ENCODE results near the gene ZNF765. TPM values are rescaled to one million over a fixed set of nuclear protein-coding genes. Genes with fewer than 3 reads are reported as not detected.
A peak's percentile ranks its signal among the peaks of the same experiment; 100 is the strongest.
"Not testable (repeated sequence)": the region's sequence is repeated elsewhere in the genome, so short reads cannot be mapped to it uniquely, and the experiment has no call there.

The ZNF765 gene
- total RNA-seq, 1 donor = 14.2 TPM

DNA sequence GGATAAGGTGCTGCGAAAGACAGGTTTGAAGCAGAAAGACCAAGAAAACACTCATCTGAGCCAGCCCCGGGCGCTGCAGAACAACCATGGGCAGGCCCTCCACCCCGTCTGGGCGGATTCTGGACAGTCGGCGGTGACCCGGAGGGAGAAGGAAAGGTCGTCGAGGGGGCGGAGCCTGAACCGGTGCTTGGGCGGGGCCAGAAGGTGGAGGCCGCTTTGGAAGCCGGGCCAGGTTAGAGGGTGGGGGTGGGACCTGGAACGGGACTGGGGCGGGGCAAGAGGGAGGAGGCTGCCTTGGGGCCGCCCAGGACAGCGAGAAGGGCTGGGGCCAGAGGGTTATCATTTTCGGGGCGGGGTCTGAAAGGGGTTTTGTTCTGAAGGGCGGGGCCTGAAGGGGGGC lies 5.0 kb upstream of the ZNF765 start:
- DNase-seq (ENCODE audit: low read depth) = no peak
- TF ChIP-seq CTCF (IDR thresholded peaks at IDR 0.05; ENCODE audit: insufficient read depth, low read depth, low read length) = no peak
- H3K4me3 ChIP-seq (ENCODE audit: low read depth, low read length) = no peak overlapping the region

GRCh38 chr19:53394522-53394973 lies 401 bp upstream of the ZNF765 start:
- DNase-seq (ENCODE audit: low read depth) = peak; percentile 61
- no peak for TF ChIP-seq CTCF (IDR thresholded peaks at IDR 0.05; ENCODE audit: insufficient read depth, low read depth, low read length)
- H3K4me3 ChIP-seq (ENCODE audit: low read depth, low read length) = peak overlapping the region; percentile 93

DNA sequence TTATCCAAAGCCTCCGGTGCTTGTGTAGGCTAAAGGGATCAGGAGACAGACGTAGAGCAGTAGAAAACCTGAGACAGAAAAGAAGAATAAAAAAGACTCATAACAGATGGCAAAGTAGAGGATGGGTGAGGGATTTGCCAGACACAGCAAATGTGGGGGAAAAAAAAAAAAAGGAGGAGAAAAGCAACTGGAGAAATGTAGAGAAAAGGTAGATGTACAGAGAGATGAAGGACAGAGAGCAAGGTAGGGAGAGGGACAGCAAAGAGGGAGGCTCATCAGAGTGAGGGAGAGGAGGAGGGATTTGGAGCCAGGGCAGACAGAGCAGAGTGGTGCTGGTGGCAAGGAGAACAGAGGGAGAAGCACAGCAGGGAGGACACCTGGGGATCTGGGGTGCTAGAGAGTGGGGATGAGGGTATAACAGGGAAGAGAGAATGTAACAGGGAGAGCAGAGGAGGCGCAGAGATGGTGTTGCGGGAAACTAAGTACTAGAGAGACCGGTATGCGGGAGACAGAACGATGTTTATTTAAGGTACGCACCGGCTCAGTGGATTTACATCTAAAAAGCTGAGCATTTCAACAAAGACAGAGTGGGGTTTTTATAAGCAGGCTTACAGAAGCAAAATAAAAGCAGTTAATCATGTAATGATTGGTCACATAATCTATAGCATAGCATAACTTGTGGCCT lies 1.0 kb downstream of the ZNF765 start:
- not testable (repeated sequence) for DNase-seq (ENCODE audit: low read depth)
- peak overlapping the region; percentile 93 for H3K4me3 ChIP-seq (ENCODE audit: low read depth, low read length)

GRCh38 chr19:53396525-53396868 lies 1.5 kb downstream of the ZNF765 start:
- H3K4me3 ChIP-seq (ENCODE audit: low read depth, low read length) = peak overlapping the region; percentile 93
- DNase-seq (ENCODE audit: low read depth) = no peak
- no peak for TF ChIP-seq CTCF (IDR thresholded peaks at IDR 0.05; ENCODE audit: insufficient read depth, low read depth, low read length)

GRCh38 chr19:53397918-53398317 lies 3.0 kb downstream of the ZNF765 start:
- not testable (repeated sequence) for DNase-seq (ENCODE audit: low read depth)

DNA sequence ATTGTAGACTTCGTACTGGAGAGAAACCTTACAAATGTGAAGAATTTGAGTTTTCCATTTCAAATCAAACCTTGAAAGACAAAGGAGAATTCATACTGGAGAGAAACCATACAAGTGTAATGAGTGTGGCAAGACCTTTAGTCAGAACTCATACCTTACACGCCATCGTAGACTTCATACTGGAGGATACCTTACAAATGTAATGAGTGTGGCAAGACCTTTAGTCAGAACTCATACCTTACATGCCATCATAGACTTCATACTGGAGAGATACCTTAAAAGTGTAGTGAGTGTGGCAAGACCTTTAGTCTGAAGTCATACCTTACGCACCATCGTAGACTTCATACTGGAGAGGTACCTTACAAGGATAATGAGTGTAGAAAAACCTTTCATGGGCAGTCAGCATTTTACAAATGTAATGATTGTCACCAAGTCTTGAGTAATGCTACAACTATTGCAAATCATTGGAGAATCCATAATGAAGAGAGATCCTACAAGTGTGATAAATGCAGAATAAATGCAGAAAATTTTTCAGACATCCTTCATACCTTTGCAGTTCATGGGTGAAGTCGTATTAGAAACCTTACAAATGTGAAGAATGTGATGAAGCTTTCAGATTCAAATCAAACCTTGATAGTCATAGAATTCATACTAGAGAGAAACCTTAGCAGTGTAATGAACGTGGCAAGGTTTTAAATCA lies 14.7 kb downstream of the ZNF765 start:
- DNase-seq (ENCODE audit: low read depth) = no peak
- H3K4me3 ChIP-seq (ENCODE audit: low read depth, low read length) = no peak overlapping the region
- no peak for TF ChIP-seq CTCF (IDR thresholded peaks at IDR 0.05; ENCODE audit: insufficient read depth, low read depth, low read length)

More at GRCh38 chr19:53397918-53398317, 3.0 kb downstream of the ZNF765 start:
- not testable (repeated sequence) for H3K4me3 ChIP-seq (ENCODE audit: low read depth, low read length)

GRCh38 chr19:53420520-53421315 lies 25.8 kb downstream of the ZNF765 start:
- not testable (repeated sequence) for H3K4me3 ChIP-seq (ENCODE audit: low read depth, low read length)
- peak; percentile 6 for DNase-seq (ENCODE audit: low read depth)

DNA sequence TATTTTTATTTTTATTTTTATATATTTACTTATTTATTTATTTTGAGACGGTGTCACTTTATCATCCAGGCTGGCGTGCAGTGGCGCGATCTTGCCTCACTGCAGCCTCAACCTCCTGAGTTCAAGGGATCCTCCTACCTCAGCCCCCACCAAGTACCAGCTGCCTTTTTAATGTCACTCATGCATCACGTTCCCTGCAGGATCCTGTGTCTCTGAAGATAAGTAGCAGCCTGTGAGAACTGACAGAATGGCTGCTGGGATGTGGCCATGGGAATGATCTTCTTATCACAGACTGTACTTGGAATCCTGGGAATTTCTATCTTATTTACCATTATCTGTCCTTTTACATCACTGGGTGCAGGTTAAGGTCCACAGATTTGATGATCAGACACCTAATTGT lies 27.6 kb downstream of the ZNF765 start:
- TF ChIP-seq CTCF (IDR thresholded peaks at IDR 0.05; ENCODE audit: insufficient read depth, low read depth, low read length) = no peak
- H3K4me3 ChIP-seq (ENCODE audit: low read depth, low read length) = no peak overlapping the region
- DNase-seq (ENCODE audit: low read depth) = no peak

DNA sequence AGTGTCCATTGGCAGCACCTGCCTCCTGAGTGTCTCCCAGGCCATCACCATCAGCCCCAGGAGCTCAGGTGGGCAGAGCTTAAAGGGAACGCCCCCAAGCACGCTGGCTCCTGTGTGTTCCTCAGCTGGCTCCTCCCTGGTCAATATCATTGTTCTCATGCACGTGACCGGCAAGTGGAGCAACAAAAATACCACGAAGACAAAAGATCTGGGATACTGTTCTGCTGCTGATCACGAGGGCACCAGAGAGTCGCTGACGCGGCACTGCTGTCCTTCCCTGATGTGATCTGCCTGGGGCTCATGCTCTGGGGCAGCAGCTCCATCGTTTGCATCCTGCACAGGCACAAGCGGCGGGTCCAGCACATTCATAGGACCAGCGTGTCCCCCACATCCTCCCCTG lies 28.1 kb downstream of the ZNF765 start:
- DNase-seq (ENCODE audit: low read depth); H3K4me3 ChIP-seq (ENCODE audit: low read depth, low read length): not testable (repeated sequence)

- not testable (repeated sequence) for H3K4me3 ChIP-seq (ENCODE audit: low read depth, low read length)
- peak; percentile 62 for DNase-seq (ENCODE audit: low read depth)
Observed at GRCh38 chr19:53423680-53424079, 28.7 kb downstream of the ZNF765 start.

All from fibroblast of villous mesenchyme (primary cell).